GM18868 (cell line): Measurements from ENCODE around the gene MPI.

Source experiments
- ATAC-seq: cut with Tn5 transposase; IDR thresholded peaks from one replicate; pipeline ENCODE4 v1.9.1; 2021; ENCODE audit warnings: mild to moderate bottlenecking, moderate library complexity; ENCODE audit not compliant: unreplicated experiment

Gene MPI

DNA sequence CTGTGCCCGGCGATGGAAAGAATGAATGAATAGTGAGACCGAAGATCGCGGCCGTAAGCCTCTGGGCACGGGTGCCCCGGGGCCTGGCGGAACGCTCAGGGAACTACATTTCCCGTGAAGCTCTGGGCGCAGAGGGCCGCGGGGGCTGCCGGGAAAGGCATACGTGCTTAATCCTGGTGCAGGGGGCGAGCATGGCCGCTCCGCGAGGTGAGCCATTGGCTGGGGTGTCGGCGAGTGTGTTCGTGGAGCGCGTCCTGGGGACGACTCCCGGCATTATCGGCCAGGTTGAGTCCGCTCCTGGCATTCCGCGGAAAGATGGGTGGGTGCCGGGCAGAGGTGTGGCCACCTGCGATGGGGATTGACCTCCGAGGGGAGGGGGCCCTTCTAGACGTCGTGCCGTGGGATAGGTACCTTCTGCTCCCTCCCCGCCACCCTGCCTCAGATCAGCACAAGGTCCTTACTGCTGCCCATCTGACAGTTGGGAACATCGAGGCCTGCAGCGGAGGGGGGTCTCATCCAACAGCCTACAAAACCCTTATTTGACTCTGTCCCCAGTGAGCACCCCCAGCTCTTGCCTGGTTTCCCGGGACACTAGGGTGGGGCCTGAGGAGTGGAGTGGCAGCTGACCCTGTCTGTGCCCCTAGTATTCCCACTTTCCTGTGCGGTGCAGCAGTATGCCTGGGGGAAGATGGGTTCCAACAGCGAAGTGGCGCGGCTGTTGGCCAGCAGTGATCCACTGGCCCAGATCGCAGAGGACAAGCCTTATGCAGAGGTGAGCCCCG, at the start of gene MPI:
Gene MPI, plus strand, starts transcription at position 160 of the 782 bp plus-strand sequence. Its CDS starts 32 bp downstream, at position 192.
- peak; percentile 91 for ATAC-seq

GRCh38 chr15:74840851-74841775, 48.7 kb upstream of the MPI start:
- no peak for ATAC-seq

DNA sequence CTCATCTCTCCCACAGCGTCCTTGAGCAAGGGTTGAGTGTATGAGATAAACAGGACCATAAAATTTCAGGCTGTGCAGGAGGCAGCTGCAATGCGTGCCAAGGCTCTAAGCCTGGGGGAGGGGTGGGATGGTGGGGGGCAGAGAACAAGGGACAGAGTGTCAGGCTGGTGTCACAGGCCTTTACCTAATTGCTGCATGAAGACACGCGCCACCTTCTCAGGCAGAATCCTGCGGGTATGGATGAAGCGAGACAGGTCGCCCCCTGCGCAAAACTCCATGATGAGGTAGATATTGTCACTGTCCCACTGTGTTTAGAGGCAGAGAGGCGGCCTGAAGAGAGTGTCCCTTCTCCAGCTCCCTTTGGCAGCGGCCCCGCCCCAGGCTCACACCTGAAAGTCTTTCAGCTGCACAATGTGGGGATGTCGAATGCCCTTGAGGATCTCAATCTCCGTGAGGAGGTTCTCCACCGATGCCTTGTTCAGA, 47.9 kb upstream of the MPI start:
- ATAC-seq = no peak

- ATAC-seq = peak; percentile 85
Observed at GRCh38 chr15:74842581-74843444, 47.0 kb upstream of the MPI start, which contains the start of gene ULK3. Gene ULK3 (minus strand): TSS chr15:74843156. CDS start chr15:74843105, 51 bp downstream.

DNA sequence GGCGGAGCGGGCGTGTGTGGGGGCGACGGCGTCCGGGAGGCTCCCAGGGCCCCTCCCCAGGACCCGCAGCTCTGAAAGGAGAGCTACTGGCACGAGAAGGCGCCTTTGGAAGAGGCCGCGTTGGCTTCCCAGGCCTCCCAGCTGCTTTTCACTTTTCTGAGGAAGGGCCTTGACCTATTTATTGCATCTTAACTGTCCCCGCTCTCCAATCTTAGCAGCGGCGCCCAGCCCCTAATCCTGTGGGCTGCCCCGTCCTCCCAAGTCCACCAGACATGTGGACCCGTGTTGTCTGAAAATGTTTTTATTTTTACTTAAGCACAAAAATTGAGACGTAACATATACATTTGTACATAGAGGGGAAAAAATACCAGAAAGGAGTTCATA, 46.4 kb upstream of the MPI start:
- ATAC-seq = no peak

DNA sequence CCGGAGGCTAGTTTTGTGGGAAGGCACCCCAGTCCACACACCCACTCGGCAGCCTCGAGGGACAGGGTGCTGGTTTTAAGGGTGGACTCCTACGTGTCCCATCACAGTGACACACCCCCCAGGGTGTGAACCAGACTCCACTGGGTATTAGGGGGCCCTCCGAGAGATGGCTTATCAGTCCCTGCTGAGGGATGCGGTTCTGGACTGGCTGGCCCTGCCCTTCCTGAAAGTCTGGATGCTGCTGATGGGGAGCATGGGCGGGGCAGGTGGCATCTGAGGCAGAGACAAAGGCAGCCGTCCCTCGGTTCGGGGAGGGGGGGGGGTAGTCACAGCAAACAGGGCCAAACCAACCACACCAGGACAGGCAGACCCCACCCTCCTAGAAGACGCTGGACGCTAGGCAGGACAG, 45.9 kb upstream of the MPI start:
- ATAC-seq = no peak

GRCh38 chr15:74844319-74845207, 45.3 kb upstream of the MPI start:
- ATAC-seq = no peak

- no peak for ATAC-seq
Observed at GRCh38 chr15:74845208-74845568, 44.7 kb upstream of the MPI start.

DNA sequence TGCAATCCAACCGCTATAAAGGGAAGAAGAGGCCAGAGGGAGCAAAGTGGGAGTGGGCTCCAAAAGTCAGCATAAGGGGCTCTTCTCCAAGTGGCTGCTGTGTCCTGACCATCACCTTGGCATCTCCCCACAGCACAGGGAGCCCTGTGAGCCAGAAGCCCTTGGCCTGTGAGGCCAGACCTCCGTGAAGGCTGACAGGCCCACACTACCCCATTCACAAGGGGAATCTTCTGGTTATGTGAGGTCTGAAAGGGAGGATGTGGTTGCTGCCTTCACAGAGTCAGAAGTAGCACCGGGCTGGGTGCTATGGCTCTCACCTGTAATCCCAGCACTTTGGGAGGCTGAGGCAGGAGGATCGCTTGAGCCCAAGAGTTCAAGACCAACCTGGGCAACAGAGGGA, 44.3 kb upstream of the MPI start:
- no peak for ATAC-seq

DNA sequence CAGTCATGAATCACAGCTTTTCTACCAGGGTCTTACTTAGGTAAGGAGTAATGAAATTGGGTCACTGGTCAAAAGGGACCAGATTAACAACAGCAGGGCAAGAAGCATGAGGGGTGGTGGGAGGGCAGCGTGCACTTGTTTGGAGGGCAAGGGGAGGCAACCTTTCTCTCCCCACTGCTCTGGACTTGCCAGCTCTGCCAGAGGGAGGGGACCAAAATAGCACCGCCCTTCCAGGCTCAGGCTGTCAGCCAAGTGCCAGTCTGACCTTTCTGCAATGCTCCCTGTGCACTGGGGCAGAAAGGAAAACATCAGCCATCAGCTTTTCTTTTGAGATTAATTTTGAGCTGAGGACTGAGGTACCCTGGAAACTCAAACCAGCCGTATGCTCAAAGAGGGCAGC, 42.4 kb upstream of the MPI start:
- ATAC-seq = no peak

GRCh38 chr15:74850393-74850792, 39.4 kb upstream of the MPI start:
- no peak for ATAC-seq

DNA sequence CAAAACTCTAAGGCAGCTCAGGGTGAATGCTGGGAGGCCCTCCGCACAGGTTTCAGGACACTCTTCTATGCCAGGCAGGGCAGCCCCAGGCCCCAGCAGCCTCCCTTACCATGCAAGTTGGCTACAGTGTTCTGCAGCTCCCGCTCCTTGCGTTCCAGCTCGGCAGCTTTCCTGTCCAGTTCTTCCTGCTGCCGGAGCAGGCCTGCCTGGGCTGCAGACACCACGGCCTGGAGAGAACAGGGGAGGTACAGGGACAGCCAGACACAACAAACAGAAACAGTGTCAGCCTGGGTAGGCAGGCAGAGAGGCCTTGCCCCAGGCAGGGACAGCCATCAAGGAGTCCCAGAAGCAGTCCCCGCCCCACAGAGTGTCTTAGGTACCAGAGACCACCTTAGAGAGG, 37.9 kb upstream of the MPI start:
- ATAC-seq = no peak

GRCh38 chr15:74854453-74855022, 35.3 kb upstream of the MPI start:
- no peak for ATAC-seq

DNA sequence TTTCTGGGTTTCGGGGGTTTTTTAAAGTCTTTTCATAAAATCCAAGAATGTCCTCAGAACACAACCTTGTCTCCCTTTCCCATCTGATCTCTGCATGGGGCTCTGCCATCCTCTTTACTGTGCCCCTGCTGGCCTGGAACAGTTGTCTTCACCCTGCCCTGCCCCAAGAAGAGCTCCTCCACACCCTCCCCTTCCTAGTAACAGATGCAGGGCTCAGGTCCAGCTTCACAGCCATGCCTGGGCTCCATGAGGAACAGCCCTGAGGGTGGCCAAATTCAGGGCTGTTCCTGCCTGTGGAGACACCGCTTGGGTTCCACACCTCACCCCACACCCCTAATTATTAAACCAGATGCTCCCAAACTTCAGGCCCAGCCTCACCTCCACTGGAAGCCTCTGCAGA, 34.0 kb upstream of the MPI start:
- ATAC-seq = no peak

GRCh38 chr15:74856537-74856936, 33.3 kb upstream of the MPI start:
- no peak for ATAC-seq

DNA sequence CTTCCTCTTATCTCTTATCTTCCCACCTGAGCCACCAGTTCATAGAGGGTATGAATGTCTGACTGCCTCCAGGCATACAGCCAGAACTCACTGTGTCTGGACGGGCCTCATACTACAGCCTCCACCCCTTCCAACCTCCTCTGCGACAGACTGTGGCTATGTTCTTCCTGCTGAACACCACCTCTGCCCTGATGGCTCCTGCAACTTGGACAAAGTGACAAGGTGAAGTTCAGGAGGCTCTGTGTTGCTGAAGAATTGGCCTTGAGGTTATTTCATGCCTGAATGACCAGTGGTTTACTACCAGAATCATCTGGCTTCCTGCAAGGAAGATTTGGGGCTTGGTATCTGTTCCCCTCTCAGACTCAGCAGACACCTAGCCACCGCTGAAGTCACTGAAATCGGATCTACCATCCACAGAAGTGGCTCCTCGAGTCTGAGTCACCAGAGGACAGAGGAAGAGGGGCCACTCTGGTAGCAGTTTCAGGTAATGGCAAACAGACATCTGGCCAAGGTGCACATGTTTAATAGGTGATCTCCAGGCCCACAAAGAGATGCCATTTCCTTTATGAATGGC, 32.7 kb upstream of the MPI start:
- ATAC-seq = peak; percentile 72

DNA sequence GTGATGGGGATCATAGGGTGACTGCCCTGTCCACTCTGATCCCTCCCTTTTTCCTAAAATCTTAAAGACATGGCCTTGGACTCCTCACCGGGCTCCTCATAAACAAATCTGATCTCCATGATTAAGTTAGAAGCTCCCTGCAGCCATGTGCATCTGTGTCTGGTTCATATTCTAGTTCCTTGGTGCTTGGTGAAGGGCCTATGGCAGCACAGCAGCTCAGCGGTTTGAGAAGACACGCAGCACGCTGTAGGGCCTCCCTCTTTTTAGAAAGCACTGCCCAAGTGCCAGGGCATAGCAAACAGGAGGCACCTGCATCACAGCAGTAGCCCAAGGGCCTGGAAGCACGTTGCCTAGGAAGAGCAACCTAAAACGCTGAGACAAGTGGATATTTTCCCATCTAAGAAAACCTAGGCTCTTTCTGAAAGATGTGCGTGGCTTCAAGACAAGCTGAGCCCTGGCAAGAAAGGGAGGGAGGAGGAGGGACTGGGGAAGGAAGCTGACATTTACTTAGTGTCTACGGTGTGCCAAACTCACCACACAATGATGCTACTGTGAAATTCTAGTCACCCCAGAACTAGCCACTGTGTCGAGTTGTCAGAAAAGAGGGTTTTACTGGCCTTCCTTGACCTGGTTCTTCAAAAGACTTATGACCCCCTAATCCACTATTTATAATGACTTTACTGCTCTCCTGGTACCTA, 32.0 kb upstream of the MPI start:
- no peak for ATAC-seq

GRCh38 chr15:74858369-74858740, 31.5 kb upstream of the MPI start:
- no peak for ATAC-seq
